ENCODE measurements around the gene ZPBP2. TPM values are rescaled to one million over a fixed set of nuclear protein-coding genes. Genes with fewer than 3 reads are reported as not detected.
A peak's percentile ranks its signal among the peaks of the same experiment; 100 is the strongest.

ZPBP2 gene
- total and polyA plus RNA-seq, 9 of the 15 experiments (the other 6 are each of a cell fraction or from before 2014, with no cell fraction given), result not detected

DNA sequence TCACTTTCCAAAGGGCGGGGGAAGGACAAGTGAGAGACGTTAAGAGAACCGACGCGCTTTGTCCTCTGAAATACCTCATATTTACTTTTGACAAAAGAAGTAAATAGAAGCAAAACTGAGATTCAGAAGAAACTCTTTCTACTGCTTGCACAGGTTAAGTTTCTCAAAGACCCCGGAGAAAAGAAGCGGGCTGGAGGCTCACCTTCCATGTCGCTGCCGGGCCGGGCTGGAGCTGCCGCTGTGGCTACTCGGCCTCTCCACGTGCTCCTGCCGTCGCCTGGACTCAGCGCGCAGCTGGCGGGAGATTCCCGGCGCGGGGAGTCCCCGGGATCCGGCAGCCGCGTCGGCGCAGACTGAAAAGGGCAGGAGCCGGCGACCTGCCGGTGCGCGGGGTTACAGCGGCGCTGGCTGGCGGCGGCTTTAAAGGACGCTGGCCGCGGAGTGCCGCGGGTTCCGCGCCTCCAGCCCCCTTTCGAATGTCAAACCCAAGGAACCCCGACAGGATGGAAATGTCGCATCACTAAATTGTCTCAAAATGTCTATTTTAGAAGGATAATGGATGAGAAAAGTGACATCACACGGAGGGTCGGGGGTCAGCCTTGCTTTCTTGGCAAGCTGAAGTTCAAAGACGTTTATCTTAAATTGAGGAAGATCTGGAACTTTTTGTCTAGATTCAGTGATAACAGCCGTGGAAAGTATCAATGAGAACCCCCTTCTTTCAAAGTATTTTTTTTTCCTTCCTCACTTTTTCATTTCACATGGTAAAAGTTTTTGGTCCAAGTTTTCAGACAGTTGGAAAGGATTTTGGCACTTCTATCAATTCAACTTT, 3.9 kb upstream of the ZPBP2 start, which contains the start of gene IKZF3 (continued):
- TF ChIP-seq MTF1 (CRISPR knock-in tag; IDR thresholded peaks at IDR 0.05; ENCODE audit: borderline replicate concordance) (no peak), HLTF (IDR thresholded peaks at IDR 0.05) (no peak), MED1 (CRISPR knock-in tag; IDR thresholded peaks at IDR 0.05; ENCODE audit: borderline replicate concordance) (no peak), ZNF586 (CRISPR knock-in tag; conservative IDR thresholded peaks at IDR 0.05) (no peak), SRF (CRISPR knock-in tag; IDR thresholded peaks at IDR 0.05) (peak in 1 of 2 experiments; percentile 82; a peak in 1 of 4 replicates), HMG20B (CRISPR knock-in tag; IDR thresholded peaks at IDR 0.05) (no peak), ZKSCAN3 (CRISPR knock-in tag; IDR thresholded peaks at IDR 0.05) (no peak), ZNF75A (CRISPR knock-in tag; IDR thresholded peaks at IDR 0.05) (no peak), ZNF140 (CRISPR knock-in tag; IDR thresholded peaks at IDR 0.05) (no peak), MEF2A (IDR thresholded peaks at IDR 0.05; ENCODE audit: control insufficient read depth, low read depth, low read length) (no peak), MCM3 (IDR thresholded peaks at IDR 0.05) (no peak), MEIS2 (IDR thresholded peaks at IDR 0.05; ENCODE audit: partially characterized antibody) (no peak), MTA3 (IDR thresholded peaks at IDR 0.05; ENCODE audit: borderline replicate concordance) (0 out of 2 replicates have a peak, but pooled peaks have one; percentile 31)
- TF ChIP-seq, protein P1, sequence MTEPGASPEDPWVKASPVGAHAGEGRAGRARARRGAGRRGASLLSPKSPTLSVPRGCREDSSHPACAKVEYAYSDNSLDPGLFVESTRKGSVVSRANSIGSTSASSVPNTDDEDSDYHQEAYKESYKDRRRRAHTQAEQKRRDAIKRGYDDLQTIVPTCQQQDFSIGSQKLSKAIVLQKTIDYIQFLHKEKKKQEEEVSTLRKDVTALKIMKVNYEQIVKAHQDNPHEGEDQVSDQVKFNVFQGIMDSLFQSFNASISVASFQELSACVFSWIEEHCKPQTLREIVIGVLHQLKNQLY (CRISPR knock-in tag; conservative IDR thresholded peaks at IDR 0.05), result no peak
- TF ChIP-seq, protein P2, sequence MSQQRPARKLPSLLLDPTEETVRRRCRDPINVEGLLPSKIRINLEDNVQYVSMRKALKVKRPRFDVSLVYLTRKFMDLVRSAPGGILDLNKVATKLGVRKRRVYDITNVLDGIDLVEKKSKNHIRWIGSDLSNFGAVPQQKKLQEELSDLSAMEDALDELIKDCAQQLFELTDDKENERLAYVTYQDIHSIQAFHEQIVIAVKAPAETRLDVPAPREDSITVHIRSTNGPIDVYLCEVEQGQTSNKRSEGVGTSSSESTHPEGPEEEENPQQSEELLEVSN (IDR thresholded peaks at IDR 0.05; ENCODE audit: borderline replicate concordance in 1 of 2, extremely low read depth in 1 of 2, insufficient read depth in 1 of 2, insufficient read length in 1 of 2, low read depth in 1 of 2, low read length in 1 of 2, poor library complexity in 1 of 2, severe bottlenecking in 1 of 2), result peak; percentile 99 to 100
- TF ChIP-seq, protein P3, sequence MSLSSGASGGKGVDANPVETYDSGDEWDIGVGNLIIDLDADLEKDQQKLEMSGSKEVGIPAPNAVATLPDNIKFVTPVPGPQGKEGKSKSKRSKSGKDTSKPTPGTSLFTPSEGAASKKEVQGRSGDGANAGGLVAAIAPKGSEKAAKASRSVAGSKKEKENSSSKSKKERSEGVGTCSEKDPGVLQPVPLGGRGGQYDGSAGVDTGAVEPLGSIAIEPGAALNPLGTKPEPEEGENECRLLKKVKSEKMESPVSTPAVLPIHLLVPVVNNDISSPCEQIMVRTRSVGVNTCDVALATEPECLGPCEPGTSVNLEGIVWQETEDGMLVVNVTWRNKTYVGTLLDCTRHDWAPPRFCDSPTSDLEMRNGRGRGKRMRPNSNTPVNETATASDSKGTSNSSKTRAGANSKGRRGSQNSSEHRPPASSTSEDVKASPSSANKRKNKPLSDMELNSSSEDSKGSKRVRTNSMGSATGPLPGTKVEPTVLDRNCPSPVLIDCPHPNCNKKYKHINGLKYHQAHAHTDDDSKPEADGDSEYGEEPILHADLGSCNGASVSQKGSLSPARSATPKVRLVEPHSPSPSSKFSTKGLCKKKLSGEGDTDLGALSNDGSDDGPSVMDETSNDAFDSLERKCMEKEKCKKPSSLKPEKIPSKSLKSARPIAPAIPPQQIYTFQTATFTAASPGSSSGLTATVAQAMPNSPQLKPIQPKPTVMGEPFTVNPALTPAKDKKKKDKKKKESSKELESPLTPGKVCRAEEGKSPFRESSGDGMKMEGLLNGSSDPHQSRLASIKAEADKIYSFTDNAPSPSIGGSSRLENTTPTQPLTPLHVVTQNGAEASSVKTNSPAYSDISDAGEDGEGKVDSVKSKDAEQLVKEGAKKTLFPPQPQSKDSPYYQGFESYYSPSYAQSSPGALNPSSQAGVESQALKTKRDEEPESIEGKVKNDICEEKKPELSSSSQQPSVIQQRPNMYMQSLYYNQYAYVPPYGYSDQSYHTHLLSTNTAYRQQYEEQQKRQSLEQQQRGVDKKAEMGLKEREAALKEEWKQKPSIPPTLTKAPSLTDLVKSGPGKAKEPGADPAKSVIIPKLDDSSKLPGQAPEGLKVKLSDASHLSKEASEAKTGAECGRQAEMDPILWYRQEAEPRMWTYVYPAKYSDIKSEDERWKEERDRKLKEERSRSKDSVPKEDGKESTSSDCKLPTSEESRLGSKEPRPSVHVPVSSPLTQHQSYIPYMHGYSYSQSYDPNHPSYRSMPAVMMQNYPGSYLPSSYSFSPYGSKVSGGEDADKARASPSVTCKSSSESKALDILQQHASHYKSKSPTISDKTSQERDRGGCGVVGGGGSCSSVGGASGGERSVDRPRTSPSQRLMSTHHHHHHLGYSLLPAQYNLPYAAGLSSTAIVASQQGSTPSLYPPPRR (CRISPR knock-in tag; IDR thresholded peaks at IDR 0.05; ENCODE audit: borderline replicate concordance), result no peak
- TF ChIP-seq, protein P4, sequence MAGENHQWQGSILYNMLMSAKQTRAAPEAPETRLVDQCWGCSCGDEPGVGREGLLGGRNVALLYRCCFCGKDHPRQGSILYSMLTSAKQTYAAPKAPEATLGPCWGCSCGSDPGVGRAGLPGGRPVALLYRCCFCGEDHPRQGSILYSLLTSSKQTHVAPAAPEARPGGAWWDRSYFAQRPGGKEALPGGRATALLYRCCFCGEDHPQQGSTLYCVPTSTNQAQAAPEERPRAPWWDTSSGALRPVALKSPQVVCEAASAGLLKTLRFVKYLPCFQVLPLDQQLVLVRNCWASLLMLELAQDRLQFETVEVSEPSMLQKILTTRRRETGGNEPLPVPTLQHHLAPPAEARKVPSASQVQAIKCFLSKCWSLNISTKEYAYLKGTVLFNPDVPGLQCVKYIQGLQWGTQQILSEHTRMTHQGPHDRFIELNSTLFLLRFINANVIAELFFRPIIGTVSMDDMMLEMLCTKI (IDR thresholded peaks at IDR 0.05; ENCODE audit: partially characterized antibody), result no peak

Data from K562 (cell line).